ENCODE measurements around the gene DGKB.

DGKB gene

DNA sequence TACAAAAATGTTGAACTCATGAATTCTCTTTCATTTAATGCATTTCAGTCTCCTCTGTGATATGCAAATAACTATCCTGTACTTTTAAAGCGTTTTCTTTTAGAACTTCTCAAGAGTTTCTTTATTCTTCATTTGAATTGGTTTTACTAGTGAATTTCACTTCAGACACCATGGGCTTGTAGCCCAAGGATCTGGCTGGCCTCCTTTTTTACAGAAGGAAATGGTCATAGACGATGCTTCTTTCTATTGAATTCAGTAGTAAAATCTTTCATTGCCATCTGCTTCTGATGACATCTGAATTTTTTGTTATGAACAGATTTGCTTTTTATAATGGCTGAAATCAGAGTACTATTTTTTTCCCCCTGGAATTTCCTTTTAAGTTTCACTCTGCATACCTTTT is 777.8 kb downstream of the DGKB start:
- no peak for DNase-seq (ENCODE audit: low read depth, low spot score)

DNA sequence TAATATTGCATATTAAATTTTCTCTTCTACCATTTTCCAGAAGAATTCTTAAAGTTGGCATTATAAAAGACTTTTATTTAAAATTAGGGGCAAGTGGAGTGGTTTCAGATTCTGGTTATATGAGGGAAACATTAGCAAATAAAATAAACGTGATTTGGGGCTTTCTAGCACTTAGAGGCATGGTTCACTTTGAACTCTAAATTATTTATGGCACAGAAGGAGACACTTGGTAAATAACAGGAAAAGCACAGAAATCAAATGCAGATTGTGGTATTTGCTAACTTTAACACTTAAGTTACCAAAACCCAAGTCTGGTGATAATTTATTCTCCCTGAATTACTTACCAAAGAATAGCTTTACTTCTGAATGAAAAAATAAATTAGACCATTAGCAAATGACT is 778.6 kb downstream of the DGKB start:
- DNase-seq (ENCODE audit: low read depth, low spot score): no peak

DNA sequence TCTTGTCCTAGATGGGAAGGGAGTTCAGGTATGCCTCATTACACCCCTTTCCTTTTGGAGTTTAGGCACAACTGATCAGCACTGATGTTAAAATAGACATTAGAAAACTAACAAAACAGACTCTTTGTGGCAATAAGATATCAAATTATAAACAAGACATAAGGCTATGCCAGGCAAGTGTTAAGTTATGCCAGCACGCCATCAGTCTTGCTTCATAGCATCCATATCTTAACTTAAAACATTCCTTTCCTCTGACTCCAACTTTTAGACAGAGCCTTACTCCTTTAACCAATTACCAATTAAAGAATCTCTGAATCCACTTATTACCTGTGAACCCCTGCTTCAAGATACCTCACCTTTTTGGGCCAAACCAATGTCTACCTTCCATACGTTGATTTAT is 786.9 kb downstream of the DGKB start:
- DNase-seq (ENCODE audit: low read depth, low spot score): no peak

DNA sequence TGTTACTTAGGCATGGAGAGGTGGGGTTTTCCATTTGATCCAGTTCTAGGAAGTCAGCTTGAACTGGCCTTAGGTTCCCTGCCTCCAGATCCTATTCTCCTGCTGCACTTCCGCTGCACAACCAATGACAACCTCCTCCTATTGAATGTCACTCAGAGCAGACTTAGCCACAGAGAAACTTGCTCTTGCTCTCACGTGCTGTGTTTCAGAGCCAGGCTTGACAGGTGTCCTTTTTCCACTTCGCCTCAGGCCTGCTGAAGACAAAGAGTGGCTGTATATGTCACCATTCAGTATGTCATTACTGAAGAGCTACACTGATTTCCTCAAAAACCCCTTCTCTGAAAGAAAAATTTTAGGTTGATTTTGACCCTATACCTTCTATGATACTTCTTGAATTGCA is 797.7 kb downstream of the DGKB start:
- DNase-seq (ENCODE audit: low read depth, low spot score): no peak

DNA sequence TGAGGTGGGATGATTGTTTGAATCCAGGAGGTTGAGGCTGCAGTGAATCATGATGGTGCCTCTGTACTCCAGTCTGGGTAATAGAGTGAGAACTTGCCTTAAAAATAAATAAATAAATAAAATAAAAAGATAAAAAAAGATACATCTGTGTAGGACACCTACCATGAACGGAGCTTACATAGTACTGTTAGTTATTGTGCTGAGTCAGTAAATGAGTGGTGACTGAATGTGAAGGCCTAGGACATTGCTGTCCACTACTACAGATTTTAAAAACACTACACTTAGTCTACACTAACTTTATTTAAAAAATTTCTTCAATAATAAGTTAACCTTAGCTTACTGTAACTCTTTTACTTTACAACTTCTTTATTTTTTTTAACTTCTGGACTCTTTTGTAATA is 806.4 kb downstream of the DGKB start:
- DNase-seq (ENCODE audit: low read depth, low spot score): no peak

DNA sequence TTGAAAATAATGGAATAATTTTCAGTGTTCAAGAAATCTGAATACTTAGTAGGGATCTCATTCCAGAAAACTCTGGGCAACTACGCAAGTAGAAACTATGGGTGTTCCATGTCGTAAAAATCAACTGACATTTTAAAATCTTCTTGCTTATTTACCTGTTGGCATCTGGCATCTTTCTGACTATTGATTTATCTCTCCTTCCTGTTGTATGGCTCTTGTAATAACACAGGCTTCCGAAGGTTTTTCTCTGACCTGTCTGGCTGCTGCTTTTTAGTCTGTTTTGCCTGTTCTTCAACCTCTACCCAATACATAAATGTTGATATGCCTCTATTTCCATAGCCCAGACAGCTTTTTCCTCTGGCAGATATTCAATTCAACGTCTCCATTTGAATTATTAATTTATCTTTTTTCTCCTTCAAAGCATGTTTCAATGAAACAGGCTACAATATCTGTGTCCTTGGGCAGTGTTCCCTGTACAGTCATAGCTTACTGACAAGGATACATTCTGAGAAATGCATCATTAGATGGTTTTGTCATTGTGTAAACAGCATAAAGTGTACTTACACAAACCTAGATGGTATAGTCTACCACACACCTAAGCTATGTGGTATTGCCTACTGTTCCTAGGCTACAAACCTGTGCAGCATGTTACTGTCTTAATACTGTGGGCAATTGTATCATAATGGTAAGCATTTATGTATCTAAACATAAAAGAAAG is 807.2 kb downstream of the DGKB start:
- DNase-seq (ENCODE audit: low read depth, low spot score): no peak

Data from activated naive CD8-positive, alpha-beta T cell treated with anti-CD3 and anti-CD28 coated beads, Interleukin-2, amount 50 U/mL, for 16 hours (primary cell).